Kidney glomerular epithelial cell (primary cell): ENCODE measurements around the gene RBP4.

Experiments used
- DNase-seq: peaks from one replicate; lab custom pipeline; 2025; lab: John Stamatoyannopoulos, UW

The RBP4 gene

GRCh38 chr10:93601146-93601773, at the start of gene RBP4:
RBP4 (minus strand) TSS chr10:93601235; CDS start chr10:93601028, 207 bp downstream.
- DNase-seq, result no peak

- DNase-seq, result no peak
Observed at GRCh38 chr10:93639791-93640190, 38.8 kb upstream of the RBP4 start.

- DNase-seq, result no peak
Observed at GRCh38 chr10:93630625-93631557, 29.9 kb upstream of the RBP4 start.

GRCh38 chr10:93629647-93630305, 28.7 kb upstream of the RBP4 start:
- DNase-seq, result no peak

GRCh38 chr10:93628858-93629257, 27.8 kb upstream of the RBP4 start:
- DNase-seq, result no peak

- DNase-seq, result no peak
Observed at GRCh38 chr10:93622942-93623341, 21.9 kb upstream of the RBP4 start.

- DNase-seq, result no peak
Observed at GRCh38 chr10:93620925-93621324, 19.9 kb upstream of the RBP4 start.

GRCh38 chr10:93615576-93616235, 14.7 kb upstream of the RBP4 start:
- no peak for DNase-seq

- DNase-seq, result no peak
Observed at GRCh38 chr10:93614101-93614825, 13.2 kb upstream of the RBP4 start.

- no peak for DNase-seq
Observed at GRCh38 chr10:93613126-93613525, 12.1 kb upstream of the RBP4 start.

- no peak for DNase-seq
Observed at GRCh38 chr10:93612311-93612710, 11.3 kb upstream of the RBP4 start, which contains the start of gene PDE6C. PDE6C (plus strand) TSS chr10:93612537; CDS start chr10:93612726, 189 bp downstream.

- no peak for DNase-seq
Observed at GRCh38 chr10:93608421-93608820, 7.4 kb upstream of the RBP4 start.

GRCh38 chr10:93604146-93604545, 3.1 kb upstream of the RBP4 start:
- no peak for DNase-seq

- DNase-seq, result no peak
Observed at GRCh38 chr10:93603023-93603422, 2.0 kb upstream of the RBP4 start.

GRCh38 chr10:93601774-93602162, 733 bp upstream of the RBP4 start:
- no peak for DNase-seq

- no peak for DNase-seq
Observed at GRCh38 chr10:93600446-93601145, 439 bp downstream of the RBP4 start.

- no peak for DNase-seq
Observed at GRCh38 chr10:93599778-93600177, 1.3 kb downstream of the RBP4 start.

- DNase-seq, result no peak
Observed at GRCh38 chr10:93599335-93599734, 1.7 kb downstream of the RBP4 start.

- DNase-seq, result no peak
Observed at GRCh38 chr10:93598157-93598556, 2.9 kb downstream of the RBP4 start.

GRCh38 chr10:93597075-93597599, 3.9 kb downstream of the RBP4 start:
- DNase-seq, result no peak

- no peak for DNase-seq
Observed at GRCh38 chr10:93596539-93596938, 4.5 kb downstream of the RBP4 start.
